ENCODE results near the gene NCK2.

NCK2 gene

DNA sequence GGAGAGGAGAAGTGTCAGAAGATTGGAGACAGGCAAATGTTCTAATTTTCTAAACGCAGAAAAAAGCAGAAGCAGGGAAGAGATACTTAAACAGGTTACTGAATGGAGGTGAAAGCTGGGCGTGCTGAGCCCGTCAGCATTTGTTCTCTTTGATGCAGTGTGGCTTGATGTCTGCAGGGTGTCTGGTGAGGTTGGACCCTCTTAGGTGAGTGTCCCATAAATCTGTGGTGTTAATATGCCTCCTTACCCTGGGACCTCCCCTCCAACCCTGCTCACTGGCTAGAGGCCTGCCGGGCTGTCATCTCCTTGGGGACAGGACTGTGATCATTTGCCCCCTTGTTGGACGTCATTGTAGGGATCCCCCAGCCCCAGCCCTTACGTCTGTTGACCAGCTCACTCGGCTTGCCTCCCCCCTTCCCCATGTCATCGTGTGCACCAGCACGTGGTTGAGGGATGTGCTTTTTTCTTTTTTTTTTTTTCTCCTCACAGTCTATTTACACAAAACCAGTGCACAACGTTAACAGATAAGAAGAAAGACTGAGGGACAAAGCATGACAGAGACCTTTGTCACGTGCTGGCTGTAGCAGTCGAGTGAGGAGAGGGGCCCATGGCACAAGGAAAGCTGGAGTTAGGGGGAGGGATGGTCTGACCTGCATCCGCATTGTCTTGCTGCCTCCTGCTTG is 56.4 kb downstream of the NCK2 start:
- H3K27ac ChIP-seq, result peak overlapping the region in 10 of 21 experiments; percentile 8 to 92 (median 64)
- H3K4me3 ChIP-seq, result no peak overlapping the region

DNA sequence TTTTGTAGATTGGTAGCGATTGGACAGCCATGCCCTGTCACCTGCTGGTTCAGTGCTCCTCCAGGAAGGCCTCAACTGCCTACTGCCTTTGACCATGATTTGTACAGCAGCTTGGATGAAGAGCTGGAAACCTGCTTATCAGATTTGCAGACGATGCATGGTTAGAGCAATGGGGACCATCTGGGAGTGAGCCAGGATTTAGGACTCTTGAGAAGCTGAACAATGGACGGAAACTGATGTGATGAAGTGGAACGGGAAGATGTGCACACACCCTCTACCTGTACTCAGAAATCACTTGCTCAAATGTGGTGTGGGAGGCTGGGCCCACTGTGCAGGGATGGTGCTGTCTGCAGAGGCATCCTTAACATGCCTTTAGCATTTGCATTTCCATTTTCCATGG is 57.2 kb downstream of the NCK2 start:
- no peak overlapping the region for H3K4me3 ChIP-seq
- H3K27ac ChIP-seq, result peak overlapping the region in 6 of 21 experiments; percentile 45 to 92 (median 73)

DNA sequence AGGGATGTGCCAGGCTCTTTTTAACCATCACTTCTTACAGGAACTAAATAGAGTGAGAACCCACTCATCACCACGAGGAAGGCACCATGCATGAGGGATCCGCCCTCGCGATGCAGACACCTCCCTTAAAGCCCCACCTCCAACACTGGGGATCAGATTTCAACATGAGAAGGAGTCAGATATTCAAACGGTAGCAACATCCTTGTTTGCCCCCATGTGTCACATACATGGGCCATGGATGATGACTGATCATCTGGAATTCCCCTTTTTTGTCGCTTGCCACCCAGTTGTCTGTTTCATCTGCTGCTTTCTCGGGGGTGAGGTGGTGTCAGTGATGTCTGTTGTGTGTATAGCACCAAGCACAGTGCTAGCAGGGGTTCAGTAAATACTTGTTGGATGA is 57.9 kb downstream of the NCK2 start:
- Histone ChIP-seq H3K4me3 (no peak overlapping the region), H3K27ac (peak overlapping the region in 6 of 21 experiments; percentile 25 to 92 (median 72))

GRCh38 chr2:105803337-105803736 is 58.6 kb downstream of the NCK2 start:
- Histone ChIP-seq H3K27ac (peak overlapping the region in 7 of 21 experiments; percentile 15 to 92 (median 51)), H3K4me3 (no peak overlapping the region)

- no peak overlapping the region for H3K4me3 ChIP-seq
- peak overlapping the region in 9 of 21 experiments; percentile 8 to 92 (median 51) for H3K27ac ChIP-seq
Observed at GRCh38 chr2:105803773-105804172, 59.1 kb downstream of the NCK2 start.

- Histone ChIP-seq H3K4me3 (no peak overlapping the region), H3K27ac (peak overlapping the region in 8 of 21 experiments; percentile 8 to 92 (median 46))
Observed at GRCh38 chr2:105804266-105804665, 59.6 kb downstream of the NCK2 start.

- H3K27ac ChIP-seq, result peak overlapping the region in 1 of 21 experiments; percentile 19
- H3K4me3 ChIP-seq, result no peak overlapping the region
Observed at GRCh38 chr2:105806996-105807395, 62.3 kb downstream of the NCK2 start.

- Histone ChIP-seq H3K4me3 (no peak overlapping the region), H3K27ac (no peak overlapping the region)
Observed at GRCh38 chr2:105808423-105809096, 63.8 kb downstream of the NCK2 start.

DNA sequence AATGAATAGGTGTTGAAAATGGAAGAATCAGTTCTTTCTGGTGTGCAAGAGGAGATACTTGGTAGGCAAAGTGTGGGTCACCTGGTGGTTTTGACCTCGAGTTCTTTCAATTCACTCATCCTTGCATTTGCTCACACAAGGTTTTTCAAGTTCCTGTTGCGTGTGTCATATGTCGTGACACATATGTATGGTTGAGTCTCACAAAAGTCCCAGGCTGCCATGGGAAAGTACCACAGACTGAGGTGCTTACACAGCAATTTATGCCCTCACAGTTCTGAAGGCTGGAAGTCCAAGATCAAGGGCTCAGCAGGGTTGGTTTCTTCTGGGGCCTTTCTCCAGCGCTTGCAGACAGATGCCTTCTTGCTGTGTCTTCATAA is 64.4 kb downstream of the NCK2 start:
- H3K4me3 ChIP-seq, result no peak overlapping the region
- no peak overlapping the region for H3K27ac ChIP-seq

- Histone ChIP-seq H3K27ac (no peak overlapping the region), H3K4me3 (no peak overlapping the region)
Observed at GRCh38 chr2:105809723-105810122, 65.0 kb downstream of the NCK2 start.

GRCh38 chr2:105812180-105813044 is 67.7 kb downstream of the NCK2 start:
- Histone ChIP-seq H3K27ac (peak overlapping the region in 6 of 21 experiments; percentile 7 to 63 (median 40)), H3K4me3 (no peak overlapping the region)

DNA sequence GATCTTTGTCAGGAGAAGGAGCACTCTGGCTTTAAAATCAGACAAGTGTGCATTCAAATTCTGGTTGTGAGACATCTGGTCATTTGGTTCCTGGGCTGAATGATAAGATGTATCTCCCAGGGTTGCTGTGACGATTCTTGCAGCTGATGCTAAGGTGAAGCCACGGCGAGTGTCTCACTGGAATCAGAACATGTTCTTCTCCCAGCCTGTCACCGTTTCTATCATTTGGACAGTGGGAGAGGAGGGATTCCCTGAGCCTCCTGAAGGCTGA is 68.3 kb downstream of the NCK2 start:
- H3K27ac ChIP-seq, result peak overlapping the region in 3 of 21 experiments; percentile 38 to 63 (median 41)
- H3K4me3 ChIP-seq, result no peak overlapping the region

GRCh38 chr2:105813405-105813804 is 68.7 kb downstream of the NCK2 start:
- Histone ChIP-seq H3K27ac (no peak overlapping the region), H3K4me3 (no peak overlapping the region)

GRCh38 chr2:105814291-105814940 is 69.7 kb downstream of the NCK2 start:
- H3K27ac ChIP-seq, result no peak overlapping the region

DNA sequence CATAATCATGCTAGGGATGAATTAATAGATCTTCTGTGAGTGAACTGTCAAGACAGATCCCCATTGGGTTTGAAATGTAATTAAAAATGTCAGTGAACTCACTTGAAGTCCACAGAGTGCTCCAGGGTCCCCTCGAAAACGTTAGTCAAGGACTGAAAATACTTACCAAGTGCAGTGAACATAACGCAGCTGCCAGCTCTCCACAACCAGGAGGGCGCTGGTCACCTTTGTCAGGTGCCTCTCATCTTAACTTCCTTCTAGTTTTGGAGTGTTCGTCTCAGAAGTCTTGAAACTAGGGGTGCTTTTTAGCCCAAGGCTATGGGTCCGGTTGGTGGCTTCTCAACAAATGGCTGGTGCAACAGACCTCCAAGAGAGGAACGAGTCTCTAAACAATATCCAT is 70.7 kb downstream of the NCK2 start:
- Histone ChIP-seq H3K4me3 (no peak overlapping the region), H3K27ac (no peak overlapping the region)

More at GRCh38 chr2:105814291-105814940, 69.7 kb downstream of the NCK2 start:
- no peak overlapping the region for H3K4me3 ChIP-seq

DNA sequence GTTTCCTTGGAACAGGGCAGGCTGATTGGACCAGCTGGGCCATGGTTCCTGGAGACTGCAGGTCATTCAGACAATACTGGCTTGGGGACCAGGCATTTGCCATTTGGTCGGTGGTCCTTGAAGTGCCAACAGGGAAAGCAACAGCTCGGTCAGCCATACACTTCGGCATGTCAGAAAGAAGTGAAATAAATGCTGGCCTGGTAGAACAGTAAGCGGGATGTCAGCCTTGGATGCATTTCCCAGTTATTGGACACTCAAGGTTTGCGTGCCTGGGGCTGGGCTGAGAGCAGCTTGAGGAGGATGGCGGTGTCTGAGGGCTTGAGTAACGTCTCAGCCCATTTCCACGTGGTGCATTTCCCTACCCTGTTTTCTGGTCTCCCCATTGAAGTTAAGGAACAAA is 75.4 kb downstream of the NCK2 start:
- no peak overlapping the region for H3K4me3 ChIP-seq
- no peak overlapping the region for H3K27ac ChIP-seq

- H3K4me3 ChIP-seq, result no peak overlapping the region
- no peak overlapping the region for H3K27ac ChIP-seq
Observed at GRCh38 chr2:105820691-105821090, 76.0 kb downstream of the NCK2 start.

DNA sequence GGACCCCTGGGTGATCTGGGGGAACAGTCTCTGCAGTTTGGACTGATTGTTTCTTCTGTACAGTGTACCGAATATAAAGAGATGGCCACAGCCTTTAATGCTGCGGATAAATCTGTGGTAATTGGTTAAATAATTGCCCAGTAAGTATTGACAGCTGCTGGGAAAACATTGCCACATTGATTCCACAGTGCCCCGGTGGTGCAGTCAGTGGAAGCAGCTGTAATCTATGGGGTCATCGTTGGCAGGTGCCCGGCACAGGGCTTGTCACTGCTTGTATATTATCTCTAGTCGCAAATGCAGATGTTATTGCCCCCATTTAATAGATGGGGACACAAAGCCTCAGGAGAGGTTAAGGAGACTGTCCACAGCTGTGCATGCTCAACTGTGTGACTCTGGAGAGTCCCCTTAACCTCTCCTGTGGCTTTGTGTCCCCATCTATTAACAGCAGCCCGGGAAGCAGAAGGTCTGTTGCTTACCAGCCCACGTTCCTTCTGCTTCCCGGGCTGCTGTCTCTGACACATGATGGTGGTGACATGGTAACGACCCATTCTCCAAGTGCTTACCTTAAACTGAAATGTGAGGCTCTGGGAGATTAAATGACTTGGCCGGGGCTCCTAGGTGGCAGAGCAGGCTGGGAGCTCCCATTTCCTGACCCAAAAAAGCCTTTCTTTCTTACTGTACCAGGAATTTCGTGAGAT is 76.9 kb downstream of the NCK2 start:
- Histone ChIP-seq H3K4me3 (no peak overlapping the region), H3K27ac (peak overlapping the region in 7 of 21 experiments; percentile 4 to 64 (median 24))

DNA sequence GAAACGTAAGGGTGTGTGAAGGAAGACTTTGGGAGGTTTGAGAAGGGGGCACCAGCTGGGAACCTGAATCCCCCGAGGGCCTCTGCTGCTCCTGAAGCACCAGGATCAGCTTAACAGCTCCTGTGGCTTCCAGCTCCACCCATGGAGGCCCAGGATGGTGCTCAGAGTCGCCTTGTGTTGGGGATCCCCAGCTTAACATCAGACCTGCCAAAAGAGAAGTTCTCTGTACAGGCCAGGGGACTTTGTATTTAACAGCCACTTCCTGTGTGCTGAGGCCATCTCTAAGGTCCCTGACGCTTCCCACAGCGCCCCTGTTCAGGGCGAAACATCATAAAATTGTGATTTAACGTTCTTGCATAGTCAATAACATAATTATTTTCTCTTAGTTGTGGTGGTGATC is 77.5 kb downstream of the NCK2 start:
- H3K4me3 ChIP-seq, result no peak overlapping the region
- H3K27ac ChIP-seq, result peak overlapping the region in 7 of 21 experiments; percentile 4 to 64 (median 24)

All from skin epidermis (tissue), 12 donors.